ENCODE results near the gene OPTC.
"Not testable (repeated sequence)": the region's sequence is repeated elsewhere in the genome, so short reads cannot be mapped to it uniquely, and the experiment has no call there.

The OPTC gene

GRCh38 chr1:203465948-203466347 lies 28.0 kb upstream of the OPTC start:
- no peak for DNase-seq

DNA sequence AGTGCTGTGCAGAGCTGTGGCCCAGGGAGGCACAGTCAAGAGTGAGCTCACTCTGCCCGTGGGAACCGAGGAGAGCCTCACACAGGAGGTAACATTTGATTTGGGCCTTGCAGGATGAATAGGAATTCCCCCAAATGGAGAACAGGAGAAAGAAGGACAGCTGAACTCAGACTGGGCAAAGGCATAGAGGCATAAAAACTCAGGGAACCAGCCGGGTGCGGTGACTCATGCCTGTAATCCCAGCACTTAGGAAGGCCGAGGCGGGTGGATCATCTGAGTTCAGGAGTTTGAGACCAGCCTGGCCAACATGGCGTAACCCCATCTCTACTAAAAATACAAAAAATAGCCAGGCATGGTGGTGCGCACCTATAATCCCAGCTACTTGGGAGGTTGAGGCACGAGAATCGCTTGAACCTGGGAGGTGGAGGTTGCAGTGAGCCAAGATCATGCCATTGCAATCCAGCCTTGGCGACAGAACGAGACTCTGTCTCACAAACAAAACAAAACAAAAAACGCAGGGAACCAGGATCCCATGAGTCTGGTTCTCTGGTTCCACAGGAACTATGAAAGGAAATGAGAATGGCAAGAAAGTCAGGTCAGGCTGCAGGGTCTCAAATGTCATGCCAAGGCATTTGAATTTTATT lies 26.9 kb upstream of the OPTC start:
- DNase-seq, result not testable (repeated sequence)

DNA sequence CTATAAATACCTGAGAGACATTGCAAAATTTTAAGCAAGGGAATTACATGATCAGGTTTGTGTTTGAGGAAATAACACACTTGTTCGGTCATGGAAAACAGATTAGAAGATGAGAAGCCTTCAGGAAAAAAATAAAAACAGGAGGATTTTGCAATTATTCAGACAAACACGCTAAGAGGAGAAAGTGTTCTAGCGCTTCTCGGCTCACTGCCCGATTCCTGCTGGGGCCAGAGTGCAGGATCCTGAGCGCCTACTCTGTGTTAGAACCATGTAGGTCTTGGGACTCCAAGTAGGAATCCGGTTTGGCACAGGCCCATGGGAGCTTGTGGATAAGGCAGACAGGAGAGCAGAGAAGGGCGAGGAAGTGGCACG lies 26.4 kb upstream of the OPTC start:
- no peak for DNase-seq

DNA sequence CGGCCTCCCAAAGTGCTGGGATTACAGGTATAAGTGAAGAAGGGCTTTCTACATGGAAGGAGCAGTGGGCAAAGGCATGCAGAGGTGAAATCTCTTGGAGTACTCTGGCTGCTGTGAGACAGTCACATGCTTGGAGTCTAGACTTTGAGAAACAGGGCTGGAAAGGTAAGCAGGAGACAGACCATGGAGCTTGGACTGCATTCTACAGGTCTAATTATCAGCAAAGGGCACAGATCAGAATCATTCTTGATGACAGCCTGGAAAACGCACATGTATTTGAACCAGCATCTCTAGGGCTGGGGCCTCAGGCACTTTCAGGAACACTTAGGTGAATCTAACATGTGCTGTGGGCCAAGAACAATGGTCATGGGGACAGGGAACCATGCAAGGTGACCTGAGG lies 25.6 kb upstream of the OPTC start:
- no peak for DNase-seq

- DNase-seq, result no peak
These were observed 23.7 kb upstream of the OPTC start for GRCh38 chr1:203470240-203470639.

GRCh38 chr1:203471841-203472240 lies 22.1 kb upstream of the OPTC start:
- no peak for DNase-seq

- no peak for DNase-seq
These were observed 20.7 kb upstream of the OPTC start for GRCh38 chr1:203473281-203473680.

- no peak for DNase-seq
These were observed 20.1 kb upstream of the OPTC start for GRCh38 chr1:203473781-203474305.

DNA sequence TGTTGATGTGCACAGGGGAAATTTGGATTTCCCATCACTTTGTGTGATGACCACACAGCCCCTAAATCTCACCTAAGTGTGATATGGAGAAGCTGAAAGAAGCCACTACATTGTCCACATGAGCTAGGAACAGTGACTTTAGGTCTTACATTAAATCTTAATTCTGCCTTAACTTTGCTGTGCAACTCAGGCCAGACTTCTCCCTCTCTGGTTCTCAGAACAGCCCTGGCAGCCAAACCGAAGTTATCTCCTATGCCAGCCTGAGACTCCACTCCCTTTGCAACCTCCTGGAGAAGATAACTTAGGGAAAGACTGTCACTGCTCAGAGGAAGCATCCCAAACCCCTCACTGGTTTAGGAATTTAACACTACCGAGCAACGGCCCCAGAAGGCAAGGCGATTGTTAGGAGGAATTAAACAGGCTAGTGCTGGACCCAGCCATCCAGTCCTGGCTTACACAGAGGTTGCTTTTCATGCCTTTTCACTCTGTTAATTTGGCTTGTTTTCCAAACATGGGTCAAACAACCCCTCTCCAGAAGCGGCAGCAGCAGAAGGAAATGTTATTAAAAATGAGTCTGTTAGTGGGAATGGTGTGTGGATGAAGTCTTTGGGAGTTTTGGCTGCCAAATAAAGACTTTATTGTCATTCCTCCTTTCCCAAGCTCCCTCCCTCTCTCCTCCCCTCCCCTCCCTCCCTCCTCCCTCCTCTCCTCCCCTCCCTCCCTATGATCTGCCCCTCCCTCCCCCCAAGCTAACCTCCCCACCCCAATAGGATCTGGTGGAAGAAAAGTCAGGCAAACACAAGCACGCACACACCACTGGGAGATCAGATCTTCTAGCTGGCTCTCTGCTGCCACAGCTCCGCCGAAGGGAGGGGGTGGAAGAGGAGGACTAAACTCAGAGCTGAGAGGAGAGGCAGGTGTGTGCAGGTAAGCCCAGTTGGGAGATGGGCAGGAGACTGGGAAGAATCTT lies 18.7 kb upstream of the OPTC start, which contains the start of gene PRELP:
PRELP (plus strand) TSS at position 795 of the 970 bp plus-strand sequence. CDS start 7,379 bp downstream, outside the sequence.
- peak; percentile 73 for DNase-seq

DNA sequence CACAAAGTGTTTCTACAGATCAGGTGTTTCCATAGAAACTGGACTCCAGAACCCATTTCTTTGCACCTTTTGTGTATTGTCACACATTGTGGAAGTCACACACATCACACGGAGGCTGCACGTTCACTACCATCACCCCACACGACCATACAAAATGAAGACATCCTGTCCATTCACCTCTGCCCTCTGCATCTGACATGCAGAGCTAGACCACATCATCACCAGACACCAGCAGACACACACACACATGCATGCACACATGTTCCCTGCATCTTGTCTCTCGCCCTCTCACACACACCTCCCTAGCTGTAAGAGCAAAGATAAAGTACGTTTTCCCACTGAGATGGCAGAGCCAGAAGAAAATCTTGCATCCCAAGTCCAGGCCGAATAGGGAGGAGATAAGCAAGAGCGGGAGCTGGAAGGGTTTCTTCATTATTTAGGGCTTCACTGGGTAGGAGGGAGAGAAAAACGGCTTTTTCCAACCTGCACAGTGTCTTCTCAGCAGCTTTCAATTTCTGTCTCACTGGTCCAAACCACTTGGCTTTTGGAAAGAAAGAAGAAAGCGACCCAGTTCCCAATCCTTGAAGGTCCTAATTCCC lies 17.6 kb upstream of the OPTC start:
- no peak for DNase-seq

DNA sequence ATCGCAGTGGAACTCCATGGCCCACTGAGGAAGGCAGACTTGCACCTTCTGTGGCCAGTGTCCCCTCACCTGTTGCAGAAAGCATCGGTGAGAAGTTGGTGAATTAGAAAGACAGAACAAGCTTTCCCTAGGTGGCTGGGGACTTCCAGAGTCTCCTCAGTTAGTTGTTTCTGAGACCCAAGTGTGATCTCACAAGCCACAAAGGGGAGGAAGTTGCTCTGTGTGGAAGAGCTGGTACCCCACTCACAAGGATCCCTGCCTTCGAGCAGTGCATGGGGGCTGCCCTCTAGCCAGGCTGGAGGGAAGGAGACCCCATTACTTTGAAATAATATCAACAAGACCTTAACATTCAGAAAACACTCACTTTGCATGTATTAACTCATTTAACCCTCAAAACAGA lies 16.2 kb upstream of the OPTC start:
- no peak for DNase-seq

DNA sequence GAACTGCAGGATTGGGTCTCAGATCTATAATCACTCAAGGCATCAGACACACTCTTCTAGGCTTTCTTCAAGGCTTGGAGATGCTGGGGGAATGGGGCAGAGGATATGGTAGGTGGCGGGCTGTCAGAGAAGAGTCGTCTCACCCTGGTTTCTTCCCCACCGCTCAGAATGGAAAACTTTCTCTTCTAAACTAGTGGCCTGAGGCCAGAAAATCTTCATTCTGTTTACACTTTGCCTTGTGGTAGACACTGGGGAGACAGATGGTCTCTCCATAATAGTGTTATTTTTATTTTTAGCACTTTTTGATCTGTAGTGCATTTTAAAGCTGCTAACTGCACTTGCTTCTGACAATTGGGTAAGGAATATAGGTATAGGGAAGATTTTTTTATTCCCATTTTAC lies 15.7 kb upstream of the OPTC start:
- DNase-seq, result no peak

- DNase-seq, result no peak
These were observed 15.0 kb upstream of the OPTC start for GRCh38 chr1:203478986-203479385.

DNA sequence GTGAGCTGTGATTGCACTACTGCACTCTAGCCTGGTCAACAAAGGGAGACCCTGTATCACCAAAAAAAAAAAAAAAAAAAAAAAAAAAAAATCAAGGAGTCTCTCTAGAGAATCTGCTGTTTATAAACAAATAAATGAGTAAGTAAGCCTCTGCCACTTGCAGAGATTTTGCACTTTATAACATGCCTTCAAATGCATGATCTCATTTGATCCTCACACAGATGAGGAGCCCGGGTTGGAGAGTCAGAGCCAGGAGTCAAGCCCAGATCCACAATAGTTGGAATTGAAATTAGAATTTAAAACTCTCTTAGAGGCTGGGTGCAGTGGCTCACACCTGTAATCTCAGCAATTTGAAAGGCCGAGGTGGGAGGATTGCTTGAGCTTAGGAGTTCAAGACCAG lies 14.3 kb upstream of the OPTC start:
- DNase-seq, result no peak

DNA sequence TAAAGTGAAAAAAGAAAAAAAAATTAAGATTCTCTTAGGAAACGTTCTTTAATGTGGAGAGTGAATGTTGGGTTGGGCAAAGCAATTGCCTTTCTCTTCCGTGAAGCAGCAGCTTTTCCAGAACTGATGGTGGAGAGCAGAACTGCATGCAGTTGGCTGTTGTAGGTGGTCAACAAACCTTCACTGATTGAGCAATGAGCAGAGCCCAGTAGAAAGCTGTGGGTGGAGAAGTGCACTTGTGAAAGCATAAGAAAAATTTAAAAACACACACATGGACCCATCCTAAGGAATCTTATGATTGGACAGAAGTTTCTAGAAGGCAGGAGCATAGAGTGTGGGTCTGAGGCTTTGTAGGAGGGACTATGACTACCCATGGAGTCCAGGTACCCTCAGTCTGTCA lies 13.9 kb upstream of the OPTC start:
- DNase-seq, result no peak

GRCh38 chr1:203480525-203481084 lies 13.3 kb upstream of the OPTC start:
- DNase-seq, result peak; percentile 73

DNA sequence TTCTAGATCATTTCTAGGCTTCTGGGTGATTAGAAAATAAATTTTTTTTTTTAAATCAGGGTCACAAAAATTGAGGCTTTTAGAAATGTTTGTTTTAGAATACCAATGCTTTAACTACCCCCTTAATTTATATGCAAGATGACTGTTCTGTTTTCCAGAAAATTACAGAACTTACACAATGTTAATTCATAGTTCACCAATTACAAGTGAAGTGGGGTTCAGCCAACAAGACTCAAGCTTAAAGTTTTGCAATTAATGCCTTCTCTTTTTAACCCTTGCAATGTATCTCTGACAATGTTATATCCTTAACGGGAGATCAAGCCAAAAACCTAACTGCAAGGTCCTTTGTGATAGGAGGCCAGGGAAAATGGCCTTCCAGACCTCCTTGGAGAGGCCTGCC lies 12.8 kb upstream of the OPTC start:
- DNase-seq, result no peak

GRCh38 chr1:203486618-203487370 lies 7.2 kb upstream of the OPTC start:
- no peak for DNase-seq

GRCh38 chr1:203488539-203488938 lies 5.4 kb upstream of the OPTC start:
- no peak for DNase-seq

DNA sequence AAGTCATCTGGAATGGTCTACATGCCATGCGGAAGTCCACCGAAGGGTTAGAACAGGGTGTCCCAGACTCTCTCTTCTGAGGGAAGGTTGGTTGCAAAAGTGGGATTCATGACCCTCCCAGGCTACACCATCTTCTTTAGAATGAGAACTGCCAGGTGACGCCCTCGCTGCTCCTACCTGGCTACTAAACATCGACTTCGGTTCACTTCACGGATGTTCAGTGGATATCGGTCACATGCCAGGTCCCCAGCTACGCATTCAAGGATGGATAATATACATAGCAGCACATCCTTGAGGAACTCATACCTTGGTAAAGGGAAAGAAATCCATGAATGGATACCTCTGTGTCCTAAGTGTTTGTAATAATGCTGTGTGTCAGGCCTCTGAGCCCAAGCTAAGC lies 3.3 kb upstream of the OPTC start:
- DNase-seq, result no peak

DNA sequence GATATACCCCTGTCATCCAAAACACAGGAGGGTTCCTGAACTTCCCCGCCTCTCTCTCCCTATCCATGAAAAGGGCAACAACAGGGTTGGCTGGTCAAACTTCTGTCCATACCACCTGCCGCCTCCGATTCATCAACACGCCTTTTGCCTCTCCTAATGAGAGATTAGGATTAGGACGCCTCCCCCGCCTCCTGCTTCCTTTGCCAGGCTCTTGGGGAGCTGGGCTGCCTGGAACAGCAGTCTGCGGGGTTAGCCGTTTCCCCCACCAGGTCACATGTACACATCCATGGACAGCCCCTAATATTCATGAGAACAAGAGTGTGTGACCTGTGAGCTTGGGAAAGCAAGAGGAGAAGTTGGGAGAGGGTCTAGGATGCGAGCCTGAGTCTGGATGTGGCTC lies 2.3 kb upstream of the OPTC start:
- DNase-seq, result no peak

DNA sequence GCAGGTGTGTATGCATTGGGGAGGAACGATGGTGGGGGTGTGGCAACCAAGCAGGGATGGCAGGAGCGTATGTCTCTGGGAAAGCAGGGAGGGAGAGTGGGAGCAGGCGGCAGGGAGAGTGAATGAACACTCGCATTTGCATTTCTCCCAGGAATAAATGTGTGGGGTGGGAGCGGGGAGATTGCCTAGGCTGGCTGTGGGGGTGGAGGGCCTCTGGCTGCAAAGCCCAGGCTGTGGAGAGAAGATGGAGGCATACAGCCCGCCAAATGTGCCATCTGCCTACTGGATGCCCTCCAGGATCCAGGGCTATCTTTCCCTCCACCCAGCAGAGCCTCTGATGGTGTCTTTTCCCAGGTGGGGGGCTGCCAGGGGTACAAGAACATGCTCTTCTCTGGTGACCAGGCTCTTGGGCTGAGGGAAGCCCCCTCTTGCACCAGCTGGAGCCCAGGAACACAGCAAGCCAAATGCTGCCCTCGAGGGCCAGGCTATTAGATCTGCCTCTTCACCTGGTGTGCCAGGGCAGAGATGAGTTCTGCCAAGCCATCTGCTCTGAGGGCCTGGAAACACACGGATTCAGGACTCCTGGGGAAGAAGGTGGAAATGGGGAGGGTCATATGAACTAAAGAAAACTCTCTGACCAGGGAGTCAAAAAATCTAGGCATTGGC lies 1.7 kb upstream of the OPTC start:
- DNase-seq, result no peak

All from NCI-H1105 treated with DMSO at 0.1 percent for 48 hours (cell line).